ENCODE data around the gene LARGE1. TPM values are rescaled to one million over a fixed set of nuclear protein-coding genes. Genes with fewer than 3 reads are reported as not detected.

The LARGE1 gene
- polyA plus RNA-seq, 4 donors: 24.6 to 29.6 (median 26.8) TPM

- no peak for DNase-seq (ENCODE audit: low read depth in 4 of 4, low spot score in 2 of 4)
Observed at GRCh38 chr22:33350961-33351360, 569.3 kb downstream of the LARGE1 start.

- no peak for DNase-seq (ENCODE audit: low read depth in 4 of 4, low spot score in 2 of 4)
Observed at GRCh38 chr22:33350491-33350890, 569.8 kb downstream of the LARGE1 start.

GRCh38 chr22:33347002-33347401 is 573.3 kb downstream of the LARGE1 start:
- no peak for DNase-seq (ENCODE audit: low read depth in 4 of 4, low spot score in 2 of 4)

GRCh38 chr22:33341611-33342010 is 578.7 kb downstream of the LARGE1 start:
- DNase-seq (ENCODE audit: low read depth in 4 of 4, low spot score in 2 of 4): no peak

GRCh38 chr22:33337524-33337923 is 582.8 kb downstream of the LARGE1 start:
- DNase-seq (ENCODE audit: low read depth in 4 of 4, low spot score in 2 of 4): no peak

- no peak for DNase-seq (ENCODE audit: low read depth in 4 of 4, low spot score in 2 of 4)
Observed at GRCh38 chr22:33335611-33336279, 584.5 kb downstream of the LARGE1 start.

GRCh38 chr22:33332538-33332937 is 587.7 kb downstream of the LARGE1 start:
- no peak for DNase-seq (ENCODE audit: low read depth in 4 of 4, low spot score in 2 of 4)

GRCh38 chr22:33331017-33331416 is 589.3 kb downstream of the LARGE1 start:
- no peak for DNase-seq (ENCODE audit: low read depth in 4 of 4, low spot score in 2 of 4)

- DNase-seq (ENCODE audit: low read depth in 4 of 4, low spot score in 2 of 4): no peak
Observed at GRCh38 chr22:33330534-33330933, 589.7 kb downstream of the LARGE1 start.

- no peak for DNase-seq (ENCODE audit: low read depth in 4 of 4, low spot score in 2 of 4)
Observed at GRCh38 chr22:33329398-33329797, 590.9 kb downstream of the LARGE1 start.

GRCh38 chr22:33328789-33329296 is 591.4 kb downstream of the LARGE1 start:
- no peak for DNase-seq (ENCODE audit: low read depth in 4 of 4, low spot score in 2 of 4)

GRCh38 chr22:33327348-33327860 is 592.9 kb downstream of the LARGE1 start:
- DNase-seq (ENCODE audit: low read depth in 4 of 4, low spot score in 2 of 4): no peak

- no peak for DNase-seq (ENCODE audit: low read depth in 4 of 4, low spot score in 2 of 4)
Observed at GRCh38 chr22:33326540-33327295, 593.6 kb downstream of the LARGE1 start.

- DNase-seq (ENCODE audit: low read depth in 4 of 4, low spot score in 2 of 4): no peak
Observed at GRCh38 chr22:33325232-33326004, 594.9 kb downstream of the LARGE1 start.

- DNase-seq (ENCODE audit: low read depth in 4 of 4, low spot score in 2 of 4): no peak
Observed at GRCh38 chr22:33324228-33324627, 596.0 kb downstream of the LARGE1 start.

GRCh38 chr22:33321466-33321865 is 598.8 kb downstream of the LARGE1 start:
- DNase-seq (ENCODE audit: low read depth in 4 of 4, low spot score in 2 of 4): no peak

- no peak for DNase-seq (ENCODE audit: low read depth in 4 of 4, low spot score in 2 of 4)
Observed at GRCh38 chr22:33315954-33316353, 604.3 kb downstream of the LARGE1 start.

GRCh38 chr22:33315117-33315516 is 605.2 kb downstream of the LARGE1 start:
- DNase-seq (ENCODE audit: low read depth in 4 of 4, low spot score in 2 of 4): no peak

- no peak for DNase-seq (ENCODE audit: low read depth in 4 of 4, low spot score in 2 of 4)
Observed at GRCh38 chr22:33314316-33314715, 606.0 kb downstream of the LARGE1 start.

- DNase-seq (ENCODE audit: low read depth in 4 of 4, low spot score in 2 of 4): no peak
Observed at GRCh38 chr22:33303099-33303498, 617.2 kb downstream of the LARGE1 start.

- DNase-seq (ENCODE audit: low read depth in 4 of 4, low spot score in 2 of 4): no peak
Observed at GRCh38 chr22:33302549-33302948, 617.7 kb downstream of the LARGE1 start.

All from left renal cortex interstitium (tissue), 4 donors.